Spleen (tissue), 11 donors: ENCODE measurements around the gene PTPRU. TPM values are rescaled to one million over a fixed set of nuclear protein-coding genes. Genes with fewer than 3 reads are reported as not detected.

Experiments used
- DNase-seq: peaks from one replicate; pipeline ENCODE4 v3.0.0-alpha.2; 2020
- H3K27ac ChIP-seq, 8 donors: fragments of 200-600 bp; sonication (generic) in 7 of 8; 1 replicate in 4 of 8; 2 replicates in 4 of 8; pipeline versions ENCODE4 v1.5.0 to v1.8.0; 2016 to 2021; ENCODE audit warnings: inconsistent platforms in 4 of 8, mild to moderate bottlenecking in 4 of 8, moderate library complexity in 1 of 8
- H3K27me3 ChIP-seq, 7 donors: fragments of 200-600 bp; sonication (generic) in 6 of 7; replicated peaks in 1 of 7; 1 replicate in 4 of 7; 2 replicates in 3 of 7; pipeline versions ENCODE4 v1.5.0 to v1.8.0; 2016 to 2021; ENCODE audit warnings: inconsistent platforms in 3 of 7, mild to moderate bottlenecking in 1 of 7
- H3K36me3 ChIP-seq, 6 donors: fragments of 200-600 bp; sonication (generic) in 5 of 6; 1 replicate in 4 of 6; 2 replicates in 2 of 6; pipeline versions ENCODE4 v1.5.0 to v1.8.0; 2016 to 2021; ENCODE audit warnings: inconsistent platforms in 2 of 6
- H3K4me1 ChIP-seq, 6 donors: fragments of 200-600 bp; sonication (generic) in 5 of 6; 1 replicate in 3 of 6; 2 replicates in 3 of 6; pipeline versions ENCODE4 v1.5.0 to v1.8.0; 2016 to 2021; ENCODE audit warnings: inconsistent platforms in 3 of 6
- H3K4me3 ChIP-seq, 8 donors: fragments of 200-600 bp; sonication (generic) in 7 of 8; 1 replicate in 4 of 8; 2 replicates in 4 of 8; pipeline versions ENCODE4 v1.5.0 to v1.8.0; 2016 to 2021; ENCODE audit warnings: inconsistent platforms in 4 of 8, mild to moderate bottlenecking in 4 of 8, moderate library complexity in 2 of 8
- H3K9me3 ChIP-seq, 8 donors: fragments of 200-600 bp; sonication (generic) in 7 of 8; 1 replicate in 4 of 8; 2 replicates in 4 of 8; pipeline versions ENCODE4 v1.5.0 to v1.8.0; 2016 to 2021; ENCODE audit warnings: inconsistent platforms in 4 of 8
- POLR2A ChIP-seq, 3 donors: fragments of 450-650 bp; IDR thresholded peaks; one replicate each; pipeline ENCODE4 v1.5.1; 2017; ENCODE audit warnings: antibody characterized with exemption in 3 of 3, mild to moderate bottlenecking in 1 of 3
- POLR2AphosphoS5 ChIP-seq, 3 donors: sonication (generic); formaldehyde crosslinking; IDR thresholded peaks; one replicate each; pipeline ENCODE4 v1.5.1; 2017; ENCODE audit warnings: antibody characterized with exemption in 3 of 3
- WGBS, 5 donors: extraction: QIAGEN DNeasy Blood & Tissue Kit in 3 of 5; methylation state at CpG; one replicate each; pipeline versions ENCODE4 v1.1.5 to v1.1.7; 2013 to 2018; 5-methylcytosine and 5-hydroxymethylcytosine counted together
- intact Hi-C: fragments of 100-400 bp; cut with DNase I; formaldehyde crosslinking; loops from one replicate; pipeline ENCODE4 v1.15.0; 2023; ENCODE audit warnings: low total_unique reads
- polyA plus RNA-seq, 3 donors: library from polyadenylated mRNA; stranded (reverse); fragments of 200-250 nt; gene quantifications; one replicate each; pipeline ENCODE4 v1.2.1, GENCODE V29; 2013
- total RNA-seq, 7 donors: library from RNA; depleted of rRNA in 3 of 7; stranded (reverse); fragments of >200 nt in 3 of 7; fragmentation: NEBNext Ultra II Directional in 4 of 7; extraction: Animal tissue kit (Norgen Biotek cat#: 25700) in 4 of 7; gene quantifications; one replicate each; pipeline versions ENCODE4 v1.1.0 to v1.2.1, GENCODE V29; 2016 to 2021
- TF ChIP-seq, protein P1 (sequence below), 11 experiments: fragments of 200-600 bp in 7 of 11; fragments of 450-650 bp in 4 of 11; sonication (generic) in 4 of 11; IDR thresholded peaks in 8 of 11; conservative IDR thresholded peaks in 3 of 11; 1 replicate in 7 of 11; 2 replicates in 4 of 11; pipeline versions ENCODE4 v1.4.0 to v1.8.0; 2016 to 2021; ENCODE audit warnings: antibody characterized with exemption in 11 of 11, inconsistent platforms in 4 of 11, mild to moderate bottlenecking in 1 of 11
- donor health status: healthy with polysubstance abuse.
- donor health status: DM: no; HTN: no; CAD: no; lungs with moderate emphysema.
- donor health status: DM: no; HTN: no; CAD: no.
- donor health status: Bipolar disorder and iron deficiency.
- donor health status: healthy.
- donor health status: DM: no; HTN: no; CAD: no.
- donor health status: DM: yes; HTN: yes; CAD: no.

PTPRU gene
- total and polyA plus RNA-seq, 10 donors = 1.00 to 10.8 (median 5.2) TPM

DNA sequence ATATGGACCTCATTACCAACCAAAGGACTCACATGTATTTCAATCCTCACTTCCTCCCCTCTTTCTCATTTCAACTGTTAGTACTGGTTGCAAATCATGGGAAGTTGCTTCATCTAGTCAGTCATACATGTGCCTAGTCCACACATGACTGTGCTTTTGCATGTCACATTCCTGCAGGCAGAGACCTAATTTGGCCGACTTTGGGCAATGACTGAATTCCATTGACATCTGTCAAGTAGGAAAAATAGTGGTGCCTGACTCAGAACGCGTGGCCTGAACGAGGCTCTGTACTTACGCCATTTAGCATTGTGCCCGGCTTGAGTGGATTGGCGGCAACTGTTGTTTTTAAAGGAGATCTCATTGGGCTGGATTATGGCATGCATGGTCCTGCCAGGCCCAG lies 18.0 kb downstream of the PTPRU start:
- Histone ChIP-seq H3K4me1 (peaks cover 0 to 11% (median 5%) of the 10 kb centered on the region in 6 donors), H3K9me3 (no peaks in the 10 kb centered on the region), H3K36me3 (no peaks in the 10 kb centered on the region), H3K27me3 (peaks cover 0 to 29% (median 15%) of the 10 kb centered on the region in 7 donors), H3K27ac (no peak overlapping the region), H3K4me3 (no peak overlapping the region)
- DNase-seq = no peak
- WGBS, 5 donors = 78 to 95% (median 93%) methylated on average over 7 of the region's 7 CpGs
- TF ChIP-seq POLR2A (IDR thresholded peaks at IDR 0.05) = no peak
- TF ChIP-seq POLR2AphosphoS5 (IDR thresholded peaks at IDR 0.05) = no peak
- TF ChIP-seq, protein P1, sequence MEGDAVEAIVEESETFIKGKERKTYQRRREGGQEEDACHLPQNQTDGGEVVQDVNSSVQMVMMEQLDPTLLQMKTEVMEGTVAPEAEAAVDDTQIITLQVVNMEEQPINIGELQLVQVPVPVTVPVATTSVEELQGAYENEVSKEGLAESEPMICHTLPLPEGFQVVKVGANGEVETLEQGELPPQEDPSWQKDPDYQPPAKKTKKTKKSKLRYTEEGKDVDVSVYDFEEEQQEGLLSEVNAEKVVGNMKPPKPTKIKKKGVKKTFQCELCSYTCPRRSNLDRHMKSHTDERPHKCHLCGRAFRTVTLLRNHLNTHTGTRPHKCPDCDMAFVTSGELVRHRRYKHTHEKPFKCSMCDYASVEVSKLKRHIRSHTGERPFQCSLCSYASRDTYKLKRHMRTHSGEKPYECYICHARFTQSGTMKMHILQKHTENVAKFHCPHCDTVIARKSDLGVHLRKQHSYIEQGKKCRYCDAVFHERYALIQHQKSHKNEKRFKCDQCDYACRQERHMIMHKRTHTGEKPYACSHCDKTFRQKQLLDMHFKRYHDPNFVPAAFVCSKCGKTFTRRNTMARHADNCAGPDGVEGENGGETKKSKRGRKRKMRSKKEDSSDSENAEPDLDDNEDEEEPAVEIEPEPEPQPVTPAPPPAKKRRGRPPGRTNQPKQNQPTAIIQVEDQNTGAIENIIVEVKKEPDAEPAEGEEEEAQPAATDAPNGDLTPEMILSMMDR (IDR thresholded peaks at IDR 0.05 in 8 of 11, conservative IDR thresholded peaks at IDR 0.05 in 3 of 11) = no peak
- intact Hi-C loops = no loop called here

- 82 to 96% (median 89%) methylated on average over 10 of the region's 10 CpGs for WGBS, 5 donors
- Histone ChIP-seq H3K27me3 (peaks cover 0 to 35% (median 24%) of the 10 kb centered on the region in 7 donors), H3K4me1 (peaks cover 7 to 19% (median 14%) of the 10 kb centered on the region in 6 donors), H3K9me3 (no peaks in the 10 kb centered on the region), H3K36me3 (no peaks in the 10 kb centered on the region), H3K27ac (no peak overlapping the region), H3K4me3 (no peak overlapping the region)
- intact Hi-C loops = no loop called here
- no peak for TF ChIP-seq POLR2AphosphoS5 (IDR thresholded peaks at IDR 0.05)
- TF ChIP-seq POLR2A (IDR thresholded peaks at IDR 0.05) = no peak
- TF ChIP-seq, protein P1 (IDR thresholded peaks at IDR 0.05 in 8 of 11, conservative IDR thresholded peaks at IDR 0.05 in 3 of 11) = no peak
- peak; percentile 34 for DNase-seq
Observed at GRCh38 chr1:29255134-29255666, 18.9 kb downstream of the PTPRU start.

DNA sequence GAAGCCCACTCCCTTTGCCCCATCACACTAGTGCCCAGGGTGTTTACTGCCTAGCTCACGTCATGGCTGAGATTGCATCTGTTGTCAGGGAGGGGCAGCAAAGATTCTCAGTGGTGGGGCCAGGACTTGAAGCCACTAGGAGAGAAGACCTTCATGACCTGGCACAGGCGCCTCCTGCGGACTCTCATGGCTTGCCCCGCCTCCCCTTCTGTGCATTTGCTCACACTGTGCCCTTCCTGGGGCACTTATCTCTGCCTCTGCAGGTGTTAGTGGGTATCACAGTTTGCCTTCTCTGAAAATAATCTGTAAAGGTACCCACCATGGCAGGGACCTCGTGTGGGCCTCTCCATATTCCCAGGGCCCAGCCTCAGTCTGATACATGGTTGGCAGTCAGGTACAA lies 20.1 kb downstream of the PTPRU start:
- TF ChIP-seq, protein P1 (IDR thresholded peaks at IDR 0.05 in 8 of 11, conservative IDR thresholded peaks at IDR 0.05 in 3 of 11) = no peak
- no peak for TF ChIP-seq POLR2AphosphoS5 (IDR thresholded peaks at IDR 0.05)
- no peak for TF ChIP-seq POLR2A (IDR thresholded peaks at IDR 0.05)
- intact Hi-C loops = no loop called here
- DNase-seq = peak; percentile 30
- Histone ChIP-seq H3K27ac (no peak overlapping the region), H3K27me3 (peaks cover 0 to 47% (median 35%) of the 10 kb centered on the region in 7 donors), H3K9me3 (no peaks in the 10 kb centered on the region), H3K4me3 (no peak overlapping the region), H3K36me3 (no peaks in the 10 kb centered on the region), H3K4me1 (peaks cover 7 to 25% (median 16%) of the 10 kb centered on the region in 6 donors)
- WGBS, 5 donors = 64 to 75% (median 68%) methylated on average over 5 of the region's 5 CpGs

DNA sequence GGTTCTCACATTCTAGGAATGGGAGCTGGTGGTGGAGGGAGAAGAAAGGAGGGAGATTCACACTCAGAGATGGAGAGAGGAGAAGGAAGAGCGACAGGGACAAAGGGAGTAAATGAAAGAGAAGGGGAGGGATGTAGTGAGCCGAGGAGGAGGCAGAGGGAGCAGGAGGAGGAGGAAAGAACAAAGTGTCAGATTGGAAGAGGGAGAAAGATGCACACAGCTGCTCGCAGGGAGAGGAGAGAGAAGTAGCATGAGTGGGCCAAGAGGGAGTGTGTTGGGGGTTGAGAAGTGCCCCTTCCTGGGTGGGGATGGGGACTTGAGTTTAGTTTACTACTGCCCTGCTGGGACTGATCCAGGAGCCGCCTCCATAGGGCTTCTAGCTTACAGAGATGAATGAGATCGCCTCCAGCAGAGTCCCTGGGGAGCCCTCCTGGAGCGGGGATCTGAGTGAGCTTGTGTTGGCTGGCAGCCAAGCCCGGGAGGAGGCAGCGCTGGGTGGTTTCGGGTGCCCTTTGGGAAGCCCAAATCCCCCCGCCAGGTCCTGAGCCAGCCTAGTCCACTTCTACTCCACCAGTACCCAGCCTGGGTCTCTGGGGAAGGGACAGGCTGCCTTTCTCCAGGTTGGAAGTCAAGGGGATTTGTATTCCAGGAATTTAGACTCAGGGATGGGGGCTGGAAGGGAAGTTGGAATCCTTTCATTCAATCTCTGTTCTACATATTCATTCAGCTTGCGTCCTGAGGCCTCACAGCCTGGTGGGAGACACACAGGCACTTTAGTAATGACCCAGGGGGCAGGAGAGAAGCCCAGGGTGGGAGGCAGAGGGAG lies 20.9 kb downstream of the PTPRU start:
- intact Hi-C loops = no loop called here
- Histone ChIP-seq H3K36me3 (no peaks in the 10 kb centered on the region), H3K4me1 (peaks cover 7 to 25% (median 16%) of the 10 kb centered on the region in 6 donors), H3K4me3 (no peak overlapping the region), H3K27ac (no peak overlapping the region), H3K27me3 (peaks cover 0 to 51% (median 38%) of the 10 kb centered on the region in 7 donors), H3K9me3 (no peaks in the 10 kb centered on the region)
- peak; percentile 20 for DNase-seq
- WGBS, 5 donors = 45 to 63% (median 53%) methylated on average over 8 to 11 of the region's 11 CpGs
- TF ChIP-seq POLR2A (IDR thresholded peaks at IDR 0.05) (no peak), POLR2AphosphoS5 (IDR thresholded peaks at IDR 0.05) (no peak)
- TF ChIP-seq, protein P1 (IDR thresholded peaks at IDR 0.05 in 8 of 11, conservative IDR thresholded peaks at IDR 0.05 in 3 of 11) = no peak
